ENCODE results near the gene PDE4D. TPM values are rescaled to one million over a fixed set of nuclear protein-coding genes. Genes with fewer than 3 reads are reported as not detected.

Gene PDE4D
- total and polyA plus RNA-seq, 2 donors (not counting 3 experiments of a cell fraction or from before 2014, with no cell fraction given), result 34.5 to 51.2 TPM

GRCh38 chr5:59040024-59040803, 853.3 kb downstream of the PDE4D start:
- dilution Hi-C loops (cut with MboI; ENCODE audit: extremely low pct_ligation_motif_present, low sequenced_read_pairs), result no loop called here
- Histone ChIP-seq H3K36me3 (ENCODE audit: control insufficient read depth in 2 of 2, extremely low read depth in 1 of 2, insufficient read depth in 2 of 2, low read length in 2 of 2) (no peaks in the 10 kb centered on the region), H3K9me1 (replicated peaks; ENCODE audit: control insufficient read depth, extremely low read depth, insufficient read depth, low read length) (no peaks in the 10 kb centered on the region), H3K9me3 (replicated peaks; ENCODE audit: control insufficient read depth, insufficient read depth, low read length) (no peaks in the 10 kb centered on the region), H3K9ac (replicated peaks; ENCODE audit: extremely low read depth, insufficient read depth, low read length) (peak overlapping the region; percentile 19), H4K20me1 (replicated peaks; ENCODE audit: control insufficient read depth, extremely low read depth, insufficient read depth, low read length) (no peaks in the 10 kb centered on the region), H3K4me1 (ENCODE audit: control insufficient read depth, extremely low read depth, insufficient read depth, low read length) (peaks cover 40% of the 10 kb centered on the region), H3K27me3 (ENCODE audit: control insufficient read depth in 2 of 2, insufficient read depth in 2 of 2, low read length in 2 of 2) (no peaks in the 10 kb centered on the region), H2AFZ (ENCODE audit: low read depth, low read length) (peak overlapping the region; percentile 90), H3K4me2 (ENCODE audit: insufficient read depth, low read length) (peak overlapping the region; percentile 51), H3K4me3 (replicated peaks in 1 of 3; ENCODE audit: insufficient read depth in 1 of 3, low read depth in 1 of 3, low read length in 3 of 3) (peak overlapping the region; percentile 57 to 81 (median 60)), H3K27ac (ENCODE audit: insufficient read depth, low read depth, low read length) (no peak overlapping the region), H3K79me2 (ENCODE audit: control insufficient read depth, insufficient read depth, low read length) (peaks cover 3% of the 10 kb centered on the region)
- FAIRE-seq (no peak), DNase-seq (ENCODE audit: low read depth, low spot score) (peak; percentile 31)
- no TSS peak for BruUV-seq (replicated peaks)
- TF ChIP-seq CTCF (IDR thresholded peaks at IDR 0.05; ENCODE audit: extremely low read depth in 1 of 2, insufficient read depth in 1 of 2, low read depth in 1 of 2, low read length in 2 of 2) (no peak), POLR2A (IDR thresholded peaks at IDR 0.05; ENCODE audit: low read depth, low read length) (no peak)
- ChIA-PET POLR2A (no interaction called here), CTCF (interaction anchor here (0.9 to 1.0 kb wide), 2 partner anchors 56 to 93 kb away, joined by 3 read pairs; no protein-coding TSS in a partner anchor)
- intact Hi-C loops (cut with micrococcal nuclease), result no loop called here

GRCh38 chr5:59039296-59040023, 854.1 kb downstream of the PDE4D start:
- no peaks in the 10 kb centered on the region for H3K9me1 ChIP-seq (replicated peaks; ENCODE audit: control insufficient read depth, extremely low read depth, insufficient read depth, low read length)
- no TSS peak for BruUV-seq (replicated peaks)
- H3K4me2 ChIP-seq (ENCODE audit: insufficient read depth, low read length), result peak overlapping the region; percentile 51
- H4K20me1 ChIP-seq (replicated peaks; ENCODE audit: control insufficient read depth, extremely low read depth, insufficient read depth, low read length), result no peaks in the 10 kb centered on the region
- FAIRE-seq (peak; percentile 60), DNase-seq (ENCODE audit: low read depth, low spot score) (peak; percentile 77)
- H3K4me1 ChIP-seq (ENCODE audit: control insufficient read depth, extremely low read depth, insufficient read depth, low read length), result peaks cover 40% of the 10 kb centered on the region
- H3K4me3 ChIP-seq (replicated peaks in 1 of 3; ENCODE audit: insufficient read depth in 1 of 3, low read depth in 1 of 3, low read length in 3 of 3), result peak overlapping the region; percentile 57 to 81 (median 60)
- intact Hi-C loops (cut with micrococcal nuclease), result loop anchor here (1.0 to 10.0 kb wide), 3 partner anchors 88 to 755 kb away; no protein-coding TSS in a partner anchor
- TF ChIP-seq MAX (IDR thresholded peaks at IDR 0.05; ENCODE audit: insufficient read depth, insufficient read length) (no peak), POLR2AphosphoS5 (IDR thresholded peaks at IDR 0.05; ENCODE audit: insufficient read depth, low read depth, low read length) (peak; percentile 57), EZH2 (IDR thresholded peaks at IDR 0.05; ENCODE audit: borderline replicate concordance, low read depth, low read length, severe bottlenecking) (no peak), GATA2 (IDR thresholded peaks at IDR 0.05; ENCODE audit: insufficient read depth, insufficient read length, low read depth, low read length) (no peak), FOS (IDR thresholded peaks at IDR 0.05; ENCODE audit: borderline replicate concordance, insufficient read depth, low read length) (peak; percentile 71)
- peak overlapping the region; percentile 19 for H3K9ac ChIP-seq (replicated peaks; ENCODE audit: extremely low read depth, insufficient read depth, low read length)
- dilution Hi-C loops (cut with MboI; ENCODE audit: extremely low pct_ligation_motif_present, low sequenced_read_pairs), result no loop called here
- ChIA-PET CTCF (no interaction called here), POLR2A (no interaction called here)
- peak overlapping the region; percentile 14 for H3K27ac ChIP-seq (ENCODE audit: insufficient read depth, low read depth, low read length)
- peak overlapping the region; percentile 90 for H2AFZ ChIP-seq (ENCODE audit: low read depth, low read length)
- no peaks in the 10 kb centered on the region for H3K27me3 ChIP-seq (ENCODE audit: control insufficient read depth in 2 of 2, insufficient read depth in 2 of 2, low read length in 2 of 2)
- no peaks in the 10 kb centered on the region for H3K9me3 ChIP-seq (replicated peaks; ENCODE audit: control insufficient read depth, insufficient read depth, low read length)
- no peaks in the 10 kb centered on the region for H3K36me3 ChIP-seq (ENCODE audit: control insufficient read depth in 2 of 2, extremely low read depth in 1 of 2, insufficient read depth in 2 of 2, low read length in 2 of 2)
- H3K79me2 ChIP-seq (ENCODE audit: control insufficient read depth, insufficient read depth, low read length), result peaks cover 5% of the 10 kb centered on the region

Data from endothelial cell of umbilical vein (primary cell).